Nephron progenitor cell (in vitro differentiated cells): ENCODE measurements around the gene PITX1.

Source experiments
- DNase-seq: peaks from one replicate; pipeline ENCODE4 v3.0.0; 2021
- H3K27ac Mint-ChIP-seq: 2 replicates; pipeline ENCODE4 v1.8.0; 2021; ENCODE audit warnings: mild to moderate bottlenecking, moderate library complexity, mixed read lengths
- H3K27me3 Mint-ChIP-seq: 2 replicates; pipeline ENCODE4 v1.8.0; 2021; ENCODE audit warnings: mild to moderate bottlenecking, low read depth, mixed read lengths; ENCODE audit not compliant: poor library complexity
- H3K36me3 Mint-ChIP-seq: 2 replicates; pipeline ENCODE4 v1.8.0; 2021; ENCODE audit warnings: low read depth, mixed read lengths
- H3K4me1 Mint-ChIP-seq: 2 replicates; pipeline ENCODE4 v1.8.0; 2021; ENCODE audit warnings: mixed read lengths
- H3K4me3 Mint-ChIP-seq: 2 replicates; pipeline ENCODE4 v1.8.0; 2021; ENCODE audit warnings: mild to moderate bottlenecking, moderate library complexity, mixed read lengths
- H3K9me3 Mint-ChIP-seq: 2 replicates; pipeline ENCODE4 v1.8.0; 2021; ENCODE audit warnings: mild to moderate bottlenecking, moderate library complexity, mixed read lengths
- TF ChIP-seq, protein P1 (sequence below): fragments of 200-600 bp; sonication (generic); IDR thresholded peaks from 2 replicates; pipeline ENCODE4 v1.5.0; 2021; ENCODE audit warnings: antibody characterized with exemption

PITX1 gene

DNA sequence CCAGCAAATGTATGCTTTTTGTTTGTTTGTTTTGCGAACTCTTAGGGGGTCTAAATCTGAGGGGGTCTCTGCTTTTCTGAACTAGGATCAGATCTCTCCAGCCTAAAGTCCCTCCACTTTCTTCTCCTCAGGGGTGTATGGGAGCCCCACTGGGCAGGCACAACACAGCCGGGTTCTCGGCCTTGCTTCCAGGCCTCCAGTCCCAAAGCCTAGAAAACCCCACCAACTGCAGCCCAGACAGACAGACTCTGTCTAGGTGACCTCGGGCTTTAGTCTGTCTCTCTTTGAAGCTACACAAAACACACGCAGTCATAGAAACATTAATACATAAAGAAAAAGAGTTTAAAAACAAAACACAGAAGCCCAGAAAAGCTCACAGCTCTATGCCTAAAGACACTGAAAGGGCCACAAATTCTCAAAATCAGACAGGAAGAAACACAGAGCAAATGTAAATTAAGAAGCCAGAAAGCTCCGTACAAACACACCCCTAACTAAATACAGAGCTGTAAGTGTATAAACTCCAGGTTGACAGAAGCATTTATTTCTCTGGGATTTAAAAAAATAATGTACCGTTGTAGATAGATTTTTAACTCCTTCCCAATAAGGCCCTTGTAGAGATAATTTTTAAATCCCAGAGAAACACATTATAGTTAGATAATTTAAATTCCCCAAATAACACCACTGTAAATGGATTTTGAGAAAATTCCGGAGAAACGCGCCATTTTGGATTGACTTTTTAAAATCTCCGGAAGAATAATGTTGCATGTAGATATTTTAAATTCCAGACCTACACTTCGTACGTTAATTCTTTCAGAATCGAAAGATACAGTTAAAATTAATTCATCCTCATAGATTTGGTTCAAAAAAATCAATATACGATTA lies 2.0 kb downstream of the PITX1 start:
- TF ChIP-seq, protein P1, sequence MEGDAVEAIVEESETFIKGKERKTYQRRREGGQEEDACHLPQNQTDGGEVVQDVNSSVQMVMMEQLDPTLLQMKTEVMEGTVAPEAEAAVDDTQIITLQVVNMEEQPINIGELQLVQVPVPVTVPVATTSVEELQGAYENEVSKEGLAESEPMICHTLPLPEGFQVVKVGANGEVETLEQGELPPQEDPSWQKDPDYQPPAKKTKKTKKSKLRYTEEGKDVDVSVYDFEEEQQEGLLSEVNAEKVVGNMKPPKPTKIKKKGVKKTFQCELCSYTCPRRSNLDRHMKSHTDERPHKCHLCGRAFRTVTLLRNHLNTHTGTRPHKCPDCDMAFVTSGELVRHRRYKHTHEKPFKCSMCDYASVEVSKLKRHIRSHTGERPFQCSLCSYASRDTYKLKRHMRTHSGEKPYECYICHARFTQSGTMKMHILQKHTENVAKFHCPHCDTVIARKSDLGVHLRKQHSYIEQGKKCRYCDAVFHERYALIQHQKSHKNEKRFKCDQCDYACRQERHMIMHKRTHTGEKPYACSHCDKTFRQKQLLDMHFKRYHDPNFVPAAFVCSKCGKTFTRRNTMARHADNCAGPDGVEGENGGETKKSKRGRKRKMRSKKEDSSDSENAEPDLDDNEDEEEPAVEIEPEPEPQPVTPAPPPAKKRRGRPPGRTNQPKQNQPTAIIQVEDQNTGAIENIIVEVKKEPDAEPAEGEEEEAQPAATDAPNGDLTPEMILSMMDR: no peak
- no peak for DNase-seq
- H3K9me3 Mint-ChIP-seq: peaks cover 3% of the 10 kb centered on the region
- no peak overlapping the region for H3K27ac Mint-ChIP-seq
- H3K36me3 Mint-ChIP-seq: no peaks in the 10 kb centered on the region
- H3K27me3 Mint-ChIP-seq: peaks cover 94% of the 10 kb centered on the region
- H3K4me3 Mint-ChIP-seq: peak overlapping the region; percentile 73
- H3K4me1 Mint-ChIP-seq: peaks cover 44% of the 10 kb centered on the region

DNA sequence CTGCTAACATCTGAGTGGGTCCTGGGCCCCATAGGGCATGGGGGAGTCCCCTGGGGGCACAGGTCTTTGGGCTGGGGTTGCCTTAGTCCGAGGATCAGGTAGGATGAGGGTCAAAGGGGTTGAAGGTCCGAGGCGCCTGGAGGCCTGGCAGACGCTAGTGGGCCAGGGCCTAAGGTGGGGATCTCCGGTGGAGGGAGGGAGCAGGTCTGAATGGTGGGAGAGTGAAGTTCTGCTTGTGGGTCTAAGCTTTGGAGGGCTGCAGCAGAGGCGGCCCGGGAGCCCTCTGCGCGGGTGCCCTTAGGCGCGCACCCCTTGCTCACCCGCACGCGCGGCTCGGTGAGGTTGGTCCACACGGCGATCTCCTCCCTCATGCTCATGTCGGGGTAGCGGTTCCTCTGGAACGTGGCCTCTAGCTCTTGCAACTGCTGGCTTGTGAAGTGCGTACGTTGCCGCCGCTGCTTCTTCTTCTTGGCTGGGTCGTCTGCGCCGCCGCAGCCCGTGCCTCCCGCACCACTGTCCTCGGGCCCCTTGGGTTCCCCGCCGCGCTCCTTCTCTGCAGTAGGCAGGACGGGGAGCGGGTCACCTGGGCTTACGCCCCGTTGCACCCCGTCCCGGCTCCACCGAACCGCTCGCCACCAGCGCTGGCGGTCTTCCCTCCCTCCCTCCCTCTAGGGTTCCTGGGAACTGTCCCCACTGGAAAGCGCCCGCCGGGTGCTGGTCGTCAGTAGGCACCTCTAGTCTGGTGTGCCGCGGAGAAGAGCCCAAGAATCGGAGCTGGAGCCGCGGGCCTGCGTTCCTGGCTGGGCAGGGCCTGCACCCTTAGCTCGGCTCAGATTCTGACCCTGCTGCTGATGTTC lies 2.8 kb downstream of the PITX1 start:
- Mint-ChIP-seq H3K27me3 (peaks cover 94% of the 10 kb centered on the region), H3K9me3 (peaks cover 3% of the 10 kb centered on the region), H3K4me3 (peak overlapping the region; percentile 73), H3K4me1 (peaks cover 51% of the 10 kb centered on the region), H3K27ac (no peak overlapping the region), H3K36me3 (no peaks in the 10 kb centered on the region)
- TF ChIP-seq, protein P1: no peak
- peak; percentile 47 for DNase-seq

DNA sequence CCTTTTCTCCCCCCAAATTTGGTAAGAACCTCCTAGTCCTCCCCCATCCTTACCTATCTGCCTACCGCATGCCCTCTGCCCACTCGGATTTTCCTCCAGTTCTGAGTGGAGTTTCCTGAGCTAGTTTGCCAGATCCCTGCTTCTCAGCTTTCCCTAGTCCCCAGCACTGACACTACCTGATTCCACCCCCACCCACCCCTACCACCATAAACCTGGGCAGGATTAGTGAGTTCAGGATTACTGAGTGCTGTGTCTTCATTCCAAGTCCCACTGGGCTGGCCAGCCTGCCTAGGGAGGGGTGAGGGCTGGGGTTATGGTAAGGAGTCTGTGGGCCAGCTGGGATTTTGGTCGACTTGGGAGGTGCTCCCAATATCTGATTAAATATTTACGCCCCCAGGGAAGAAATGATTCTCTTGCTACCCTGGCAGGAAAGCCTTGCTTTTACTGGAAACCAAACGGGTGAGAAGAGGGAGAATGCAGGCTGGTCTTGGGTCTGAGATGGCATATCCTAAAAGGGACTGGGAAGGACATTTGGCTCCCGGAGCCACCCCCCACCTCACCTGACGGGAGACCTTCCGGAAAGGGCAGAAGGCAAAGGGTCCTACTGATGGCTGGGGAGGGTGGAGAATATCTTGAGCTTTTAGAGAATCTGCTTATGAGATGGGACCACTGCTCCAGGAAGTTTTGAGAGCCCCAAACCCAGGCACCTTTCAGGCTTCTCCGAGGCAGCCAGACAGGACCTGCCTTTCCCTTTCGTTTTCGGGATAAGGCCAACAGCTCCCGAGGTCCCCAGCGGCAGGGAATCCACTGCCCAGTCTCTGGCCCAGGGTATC lies 3.7 kb downstream of the PITX1 start:
- TF ChIP-seq, protein P1: no peak
- H3K4me3 Mint-ChIP-seq: peak overlapping the region; percentile 20
- no peak for DNase-seq
- no peak overlapping the region for H3K27ac Mint-ChIP-seq
- peaks cover 59% of the 10 kb centered on the region for H3K4me1 Mint-ChIP-seq
- no peaks in the 10 kb centered on the region for H3K36me3 Mint-ChIP-seq
- H3K9me3 Mint-ChIP-seq: peaks cover 3% of the 10 kb centered on the region
- peaks cover 94% of the 10 kb centered on the region for H3K27me3 Mint-ChIP-seq

DNA sequence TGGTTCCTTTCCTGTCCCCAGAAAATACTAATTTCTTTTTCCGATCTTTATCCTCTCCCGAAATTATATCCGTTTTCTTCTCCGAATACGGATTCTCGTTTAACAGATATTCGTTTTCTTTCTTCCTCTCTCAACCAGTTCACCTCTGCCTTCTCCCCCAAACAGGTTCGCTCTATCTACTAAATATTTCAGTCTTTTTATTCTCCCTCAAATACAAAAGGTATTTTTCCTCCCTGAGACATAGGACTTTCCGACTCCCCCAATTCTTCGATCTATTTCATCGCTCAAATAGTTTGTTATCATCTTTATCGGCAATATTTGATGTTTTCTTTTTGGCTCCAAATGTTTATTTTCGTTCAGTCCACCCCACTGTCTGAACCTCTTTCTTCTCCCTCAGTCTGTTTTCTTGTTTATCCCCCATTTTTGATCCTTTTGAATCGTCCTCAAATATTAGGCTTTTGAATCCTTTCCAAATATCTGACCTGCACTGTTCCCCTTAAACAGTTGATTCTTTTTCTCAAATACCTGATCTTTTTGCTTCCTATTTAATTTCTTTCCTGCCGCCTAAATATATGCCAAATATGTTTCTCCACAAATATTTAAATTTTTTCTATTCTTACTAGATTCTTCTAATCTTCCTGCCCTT lies 4.4 kb downstream of the PITX1 start:
- H3K36me3 Mint-ChIP-seq: no peaks in the 10 kb centered on the region
- TF ChIP-seq, protein P1: no peak
- H3K4me3 Mint-ChIP-seq: peak overlapping the region; percentile 18
- H3K4me1 Mint-ChIP-seq: peaks cover 58% of the 10 kb centered on the region
- H3K27ac Mint-ChIP-seq: no peak overlapping the region
- DNase-seq: no peak
- peaks cover 94% of the 10 kb centered on the region for H3K27me3 Mint-ChIP-seq
- H3K9me3 Mint-ChIP-seq: peaks cover 3% of the 10 kb centered on the region

DNA sequence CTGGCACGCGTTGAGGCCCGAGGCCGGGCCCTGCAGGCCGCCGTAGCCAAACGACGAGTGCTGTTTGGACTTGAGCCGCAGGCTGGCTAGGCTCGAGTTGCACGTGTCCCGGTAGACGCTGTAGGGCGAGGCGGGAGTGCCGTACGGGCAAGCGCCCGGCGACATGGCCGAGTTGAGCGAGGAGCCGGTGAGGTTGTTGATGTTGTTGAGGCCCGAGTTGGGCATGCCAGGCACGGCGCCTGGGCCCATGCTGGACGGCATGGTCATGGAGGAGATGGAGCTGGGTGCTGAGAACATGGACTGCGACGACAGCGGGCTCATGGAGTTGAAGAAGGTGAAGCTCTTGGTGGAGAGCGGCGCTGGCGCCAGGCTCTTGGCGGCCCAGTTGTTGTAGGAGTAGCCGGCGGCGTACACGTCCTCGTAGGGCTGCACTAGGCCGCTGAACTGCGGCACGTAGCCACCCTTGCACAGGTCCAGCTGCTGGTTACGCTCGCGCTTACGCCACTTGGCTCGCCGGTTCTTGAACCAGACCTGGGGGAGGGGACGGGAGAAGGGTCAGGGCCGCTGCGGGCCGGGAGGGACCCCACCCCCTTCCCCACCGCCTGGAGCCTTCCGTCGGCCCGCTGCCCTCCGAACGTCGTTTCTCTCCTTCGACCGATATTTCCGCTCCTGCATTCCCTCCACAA lies 5.1 kb downstream of the PITX1 start:
- TF ChIP-seq, protein P1: no peak
- Mint-ChIP-seq H3K4me3 (peak overlapping the region; percentile 63), H3K27me3 (peaks cover 96% of the 10 kb centered on the region), H3K36me3 (no peaks in the 10 kb centered on the region), H3K4me1 (peaks cover 55% of the 10 kb centered on the region), H3K27ac (no peak overlapping the region), H3K9me3 (peaks cover 3% of the 10 kb centered on the region)
- no peak for DNase-seq
